Measurements from ENCODE around the gene FBXW7.
"Not testable (repeated sequence)": the region's sequence is repeated elsewhere in the genome, so short reads cannot be mapped to it uniquely, and the experiment has no call there.

The FBXW7 gene

DNA sequence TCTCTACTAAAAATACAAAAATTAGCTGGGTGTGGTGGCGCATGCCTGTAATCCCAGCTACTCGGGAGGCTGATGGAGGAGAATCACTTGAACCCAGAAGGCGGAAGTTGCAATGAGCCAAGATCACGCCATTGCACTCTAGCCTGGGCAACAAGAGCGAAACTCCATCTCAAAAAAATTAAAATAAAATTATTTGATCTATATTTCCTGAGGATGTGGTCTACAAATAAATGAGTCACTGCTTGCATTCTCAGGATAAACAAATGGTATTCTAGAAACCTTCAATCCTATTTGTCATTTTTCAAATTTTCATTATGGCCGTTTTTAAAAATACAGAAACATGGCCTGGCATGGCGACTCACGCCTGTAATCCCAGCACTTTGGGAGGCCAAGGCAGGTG lies 8.6 kb upstream of the FBXW7 start:
- not testable (repeated sequence) for DNase-seq

GRCh38 chr4:152540941-152541340 lies 5.0 kb upstream of the FBXW7 start:
- DNase-seq = no peak

GRCh38 chr4:152540293-152540674 lies 4.4 kb upstream of the FBXW7 start:
- DNase-seq = no peak

DNA sequence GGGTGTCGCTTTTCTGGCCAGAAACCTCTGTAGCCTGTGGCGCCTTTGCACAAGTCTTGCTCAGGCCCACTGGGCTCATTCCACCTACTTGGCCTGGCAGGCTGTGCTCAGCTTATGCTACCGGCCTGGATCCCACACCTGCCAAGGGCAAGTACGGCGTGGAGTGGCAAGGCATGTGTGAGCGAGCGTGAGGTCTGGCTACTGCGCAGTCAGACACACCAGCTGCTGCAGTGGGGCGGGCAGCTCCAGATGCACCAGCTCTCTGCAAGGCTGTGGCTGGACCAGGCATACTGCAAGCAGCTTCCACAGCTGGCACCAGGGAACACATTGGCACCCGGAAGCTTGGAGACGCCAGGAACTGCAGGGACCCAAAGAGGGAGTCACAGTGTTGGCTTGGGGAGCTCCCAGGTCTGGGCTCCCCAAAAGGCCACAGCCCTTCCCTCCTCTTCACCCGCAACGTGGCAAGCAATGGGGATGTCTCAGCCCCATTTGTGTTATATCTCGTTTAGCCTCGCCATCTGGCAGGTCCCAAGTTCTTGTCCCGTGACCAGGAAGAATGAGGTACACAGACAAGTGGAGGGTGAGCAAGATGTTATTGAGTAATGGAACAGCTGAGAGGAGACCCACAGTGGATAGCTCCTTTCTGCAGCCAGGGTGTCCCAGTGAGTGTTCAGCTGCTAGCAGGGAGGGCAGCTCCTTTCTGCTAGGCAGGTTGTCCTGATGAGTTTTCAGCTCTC lies 3.8 kb upstream of the FBXW7 start:
- no peak for DNase-seq

DNA sequence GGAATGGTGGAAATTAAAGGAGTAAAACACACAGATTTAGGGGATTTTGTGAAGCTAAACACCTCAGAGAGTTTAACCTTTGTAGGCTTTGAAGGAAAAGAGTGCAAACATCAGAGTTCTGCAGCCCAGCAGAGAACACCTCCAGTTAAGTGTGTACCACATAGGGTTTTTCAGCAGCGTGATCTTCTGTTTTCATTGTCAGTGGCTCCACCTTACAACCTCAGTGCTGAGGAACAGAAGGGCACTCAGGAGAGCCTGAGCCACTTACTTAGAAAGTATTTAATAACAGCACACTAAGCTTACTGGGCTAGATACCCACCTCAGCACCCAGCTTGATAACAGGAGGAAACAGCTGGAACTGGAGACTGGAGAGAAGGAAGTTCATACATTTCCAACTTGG lies 2.0 kb upstream of the FBXW7 start:
- DNase-seq = no peak

DNA sequence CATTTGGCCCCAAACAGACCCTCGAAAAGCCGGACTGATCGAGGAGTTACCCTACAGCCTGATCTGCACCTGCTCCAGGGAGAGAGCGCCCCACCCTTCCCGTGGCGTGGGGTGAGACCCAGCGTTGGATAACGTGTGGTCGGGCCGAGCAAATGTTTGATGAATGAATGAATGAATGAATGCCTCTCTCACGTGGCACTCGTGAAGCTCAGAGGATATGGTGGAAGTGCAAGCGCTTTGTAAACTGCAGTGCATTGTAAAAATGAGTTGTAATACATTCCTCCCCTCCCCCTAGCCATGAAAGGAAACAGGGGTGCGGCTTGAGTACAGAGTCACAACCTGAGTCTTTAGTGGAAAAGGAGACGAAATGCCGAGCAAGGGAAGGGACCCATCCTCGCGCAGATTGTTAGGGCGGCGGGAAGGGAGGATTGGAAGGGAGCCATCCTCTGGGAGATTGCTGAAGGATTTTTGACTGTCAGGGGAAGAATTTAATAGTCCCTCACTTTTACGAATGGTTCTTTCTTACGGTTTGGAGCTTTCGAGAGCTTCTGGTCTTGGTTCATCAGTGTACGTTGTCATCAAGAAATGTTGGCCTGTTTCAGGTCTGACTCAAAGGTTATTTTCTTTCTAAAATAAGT lies 772 bp upstream of the FBXW7 start:
- DNase-seq = no peak

DNA sequence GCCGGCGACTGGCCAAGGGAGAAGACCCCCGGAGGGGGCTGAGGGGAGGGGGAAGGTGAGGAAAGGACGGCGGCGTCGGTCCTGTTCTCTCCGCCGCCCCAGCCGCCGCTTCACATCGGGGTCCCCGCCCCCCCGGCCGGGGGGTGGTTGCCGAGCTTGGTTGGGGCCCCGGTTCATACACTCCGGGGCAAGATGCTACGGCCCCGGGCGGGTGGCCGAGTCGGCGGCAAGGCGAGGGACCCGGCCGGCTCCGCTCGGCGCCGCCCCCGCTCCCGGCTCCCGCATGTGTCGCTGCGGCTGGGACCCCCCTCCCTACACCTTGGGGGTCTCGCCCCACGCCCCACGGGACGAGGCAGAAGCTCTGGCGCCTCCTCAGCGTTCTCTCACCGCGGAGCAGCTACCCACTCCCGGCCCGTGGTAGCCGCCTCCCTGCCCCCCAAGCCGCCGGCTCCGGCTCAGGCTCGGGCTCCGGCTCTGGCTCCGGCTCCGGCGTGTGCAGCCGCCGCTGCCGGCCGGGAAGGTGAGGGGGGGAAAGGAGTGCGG lies 461 bp downstream of the FBXW7 start:
- DNase-seq = no peak

- DNase-seq = no peak
Measured at GRCh38 chr4:152534541-152535359, 1.1 kb downstream of the FBXW7 start.

DNA sequence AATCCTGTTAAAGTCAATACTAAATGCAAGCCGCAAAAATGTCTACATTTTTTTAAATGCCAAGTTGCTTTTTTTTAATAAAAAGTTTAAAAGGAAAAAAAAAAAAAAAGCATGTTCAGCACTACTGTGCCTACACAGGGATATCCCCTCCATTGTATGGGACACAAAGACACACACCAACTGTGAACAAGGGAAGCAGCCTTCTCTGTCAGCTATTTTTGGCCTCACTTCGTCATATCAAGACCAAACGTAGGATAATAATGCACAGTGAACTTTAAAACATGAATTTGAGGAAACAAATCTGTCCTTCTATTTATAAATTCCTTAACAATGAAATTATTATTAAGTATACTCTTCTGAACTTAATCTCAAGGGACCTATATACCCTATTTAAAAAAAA lies 4.4 kb downstream of the FBXW7 start:
- no peak for DNase-seq

GRCh38 chr4:152530600-152530999 lies 5.3 kb downstream of the FBXW7 start:
- DNase-seq = no peak

DNA sequence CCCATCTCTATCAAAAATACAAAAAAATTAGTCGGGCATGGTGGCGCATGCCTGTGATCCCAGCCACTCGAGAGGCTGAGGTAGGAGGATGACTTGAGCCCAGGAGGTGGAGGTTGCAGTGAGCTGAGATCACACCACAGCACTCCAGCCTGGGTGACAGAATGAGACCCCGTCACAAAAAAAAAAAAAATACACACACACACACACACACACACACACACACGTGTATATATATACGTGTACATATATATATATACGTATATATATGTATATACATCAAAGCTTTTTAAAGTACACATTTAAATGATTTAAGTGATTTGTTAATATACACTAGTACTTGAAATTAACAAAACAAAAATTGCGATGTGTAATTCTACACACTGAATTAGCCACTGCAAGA lies 6.0 kb downstream of the FBXW7 start:
- no peak for DNase-seq

DNA sequence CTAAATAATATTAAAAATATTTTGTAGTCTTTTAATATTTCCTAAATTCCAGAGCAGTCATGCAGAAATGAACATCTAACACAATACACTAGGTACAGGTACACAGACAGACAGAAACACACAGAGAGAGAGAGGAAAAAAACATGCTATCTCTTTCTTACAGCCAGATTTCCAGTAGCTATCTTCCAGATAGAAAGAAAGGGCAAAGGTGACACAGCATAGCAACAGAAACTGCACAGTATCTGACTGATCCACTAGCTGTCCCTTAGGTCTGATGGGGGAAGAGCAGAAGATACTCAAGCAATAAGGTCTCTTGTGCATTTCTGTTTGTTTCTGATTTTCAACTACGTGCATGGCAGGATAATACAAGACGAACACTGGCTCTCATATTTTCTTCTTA lies 7.8 kb downstream of the FBXW7 start:
- no peak for DNase-seq

GRCh38 chr4:152525878-152526277 lies 10.0 kb downstream of the FBXW7 start:
- no peak for DNase-seq

GRCh38 chr4:152524427-152524826 lies 11.5 kb downstream of the FBXW7 start:
- no peak for DNase-seq

GRCh38 chr4:152523731-152524130 lies 12.2 kb downstream of the FBXW7 start:
- no peak for DNase-seq

- no peak for DNase-seq
Measured at GRCh38 chr4:152522754-152523153, 13.1 kb downstream of the FBXW7 start.

DNA sequence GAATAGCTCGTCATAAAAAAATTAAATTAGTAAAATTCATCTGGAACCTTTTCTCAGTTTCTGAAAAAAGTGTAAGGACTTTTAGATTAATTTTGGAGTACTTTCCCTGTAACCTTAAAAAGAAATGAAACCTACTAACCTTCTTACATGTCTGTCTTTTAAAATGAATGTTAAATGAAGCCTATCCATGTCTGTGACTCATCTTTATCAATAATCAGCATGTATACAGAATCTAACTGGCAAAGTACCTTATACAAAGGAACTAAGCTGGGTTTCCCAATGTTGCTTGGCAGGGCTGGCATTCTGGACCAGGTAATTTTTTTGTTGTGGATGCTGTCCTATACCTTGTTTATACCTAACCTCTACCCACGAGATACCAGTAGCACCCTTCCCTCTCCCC lies 13.6 kb downstream of the FBXW7 start:
- no peak for DNase-seq

GRCh38 chr4:152516156-152516555 lies 19.7 kb downstream of the FBXW7 start:
- DNase-seq = no peak

DNA sequence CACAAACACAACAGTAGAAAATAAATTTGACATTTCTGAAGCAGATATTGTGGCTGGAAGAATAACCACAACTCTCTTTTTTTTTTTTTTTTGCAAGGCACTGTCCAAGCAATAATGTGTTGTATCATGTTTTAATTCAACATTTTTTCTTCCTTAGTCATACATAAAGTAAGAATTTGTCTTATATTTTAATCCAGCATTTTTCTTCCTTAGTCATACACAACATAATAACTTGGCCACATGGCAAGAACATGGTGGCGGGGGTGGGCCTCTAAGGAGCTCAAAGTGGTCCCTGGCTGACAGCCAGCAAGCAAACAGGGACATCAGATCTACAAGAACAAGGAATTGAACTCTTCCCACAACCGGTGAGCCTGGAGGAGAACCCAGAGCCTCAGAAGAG lies 20.2 kb downstream of the FBXW7 start:
- no peak for DNase-seq

DNA sequence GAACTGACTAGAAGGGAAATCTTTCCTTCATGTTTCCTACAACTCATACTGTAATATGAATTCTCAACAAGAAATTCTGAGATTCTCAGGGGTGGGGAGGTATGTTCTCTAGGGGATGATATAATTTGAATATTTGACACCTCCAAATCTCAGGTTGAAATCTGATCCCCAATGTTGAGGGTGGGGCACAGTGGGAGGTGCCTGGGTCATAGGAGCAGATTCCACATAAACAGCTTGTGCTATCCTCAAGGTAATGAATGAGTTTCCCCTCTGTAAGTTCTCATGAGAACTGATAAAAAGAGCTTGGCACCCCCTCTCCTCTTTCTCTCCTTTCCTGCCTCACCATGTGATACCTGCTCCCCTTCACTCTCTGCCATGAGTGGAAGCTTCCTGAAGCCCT lies 21.5 kb downstream of the FBXW7 start:
- DNase-seq = no peak

- no peak for DNase-seq
Measured at GRCh38 chr4:152513078-152513477, 22.8 kb downstream of the FBXW7 start.

GRCh38 chr4:152512483-152512882 lies 23.4 kb downstream of the FBXW7 start:
- no peak for DNase-seq

DNA sequence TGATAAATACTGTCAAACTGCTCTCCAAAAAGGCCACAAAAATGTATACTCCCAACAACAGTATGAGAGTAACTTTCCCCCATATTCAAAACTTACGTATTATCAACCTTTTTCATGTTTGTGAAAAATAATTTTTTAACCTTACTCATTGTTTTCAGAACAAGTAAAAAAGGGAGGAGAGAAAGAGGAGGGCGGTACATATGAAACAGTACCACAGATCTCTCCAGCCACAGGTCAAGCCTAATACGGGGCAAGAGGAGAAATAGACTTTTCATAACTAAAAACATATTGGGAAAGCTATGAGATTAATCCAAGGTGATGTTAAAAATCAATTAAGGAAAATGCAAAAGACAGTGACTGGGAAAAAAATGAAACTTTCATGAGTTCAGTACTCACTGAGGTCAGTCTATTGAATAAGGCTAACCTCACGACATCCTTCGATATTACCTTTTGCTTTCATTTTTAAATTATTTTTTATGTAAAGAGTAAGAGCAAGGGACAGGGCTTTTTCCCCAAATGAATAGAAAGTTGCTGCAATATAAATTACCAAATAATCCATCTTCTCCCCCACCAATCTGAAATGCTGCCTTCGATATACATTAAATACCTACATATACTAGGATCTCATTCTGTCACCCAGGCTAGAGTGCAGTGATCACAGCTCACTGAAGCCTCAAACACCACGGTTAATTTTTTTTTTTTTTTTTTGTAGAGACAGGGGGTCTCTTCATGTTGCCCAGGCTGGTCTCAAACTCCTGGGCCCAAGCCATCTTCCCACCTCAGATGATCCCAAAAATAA lies 25.3 kb downstream of the FBXW7 start:
- DNase-seq = no peak
